ENCODE results near the gene PCDHB2.

GRCh38 chr5:141105350-141105749, 10.9 kb downstream of the PCDHB2 start:
- TF ChIP-seq REST (IDR thresholded peaks at IDR 0.05; ENCODE audit: insufficient read depth in 1 of 2, low read depth in 2 of 2, low read length in 2 of 2) (no peak), SIN3A (IDR thresholded peaks at IDR 0.05; ENCODE audit: borderline replicate concordance, insufficient read depth, low read length) (no peak), TAF1 (IDR thresholded peaks at IDR 0.05; ENCODE audit: borderline replicate concordance, insufficient read depth, low read length) (no peak)

All from PFSK-1 (cell line).